Measurements from ENCODE around the gene SNCB.

DNA sequence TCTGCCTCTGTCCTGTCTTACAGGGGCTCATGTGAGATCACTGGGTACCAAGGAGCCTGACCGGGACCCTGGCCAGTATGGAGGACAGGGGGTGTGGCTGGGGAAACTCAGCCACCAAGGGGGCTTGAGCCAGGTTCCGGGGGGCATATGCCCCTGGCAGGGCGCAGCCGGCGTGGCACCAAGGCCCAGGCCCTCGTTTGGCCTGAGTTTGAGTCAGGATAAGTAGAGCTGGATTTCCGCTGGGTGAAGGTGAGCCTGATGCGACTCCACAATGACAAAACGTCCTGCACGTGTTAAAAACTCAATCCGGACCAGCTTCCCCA lies 16.3 kb upstream of the SNCB start:
- TF ChIP-seq EZH2 (IDR thresholded peaks at IDR 0.05; ENCODE audit: insufficient read depth, poor library complexity, severe bottlenecking) = no peak
- no peak for TF ChIP-seq EZH2phosphoT487 (IDR thresholded peaks at IDR 0.05; ENCODE audit: insufficient read depth, low read depth)

Data from GM23248 (cell line).